Activated effector memory CD4-positive, alpha-beta T cell treated with Interleukin-2 at 50 U/mL for 16 hours (primary cell): ENCODE measurements around the gene CNTNAP2.
"Not testable (repeated sequence)": the region's sequence is repeated elsewhere in the genome, so short reads cannot be mapped to it uniquely, and the experiment has no call there.

Source experiments
- DNase-seq: peaks from one replicate; pipeline ENCODE4 v3.0.0-alpha.2; 2020

The CNTNAP2 gene

DNA sequence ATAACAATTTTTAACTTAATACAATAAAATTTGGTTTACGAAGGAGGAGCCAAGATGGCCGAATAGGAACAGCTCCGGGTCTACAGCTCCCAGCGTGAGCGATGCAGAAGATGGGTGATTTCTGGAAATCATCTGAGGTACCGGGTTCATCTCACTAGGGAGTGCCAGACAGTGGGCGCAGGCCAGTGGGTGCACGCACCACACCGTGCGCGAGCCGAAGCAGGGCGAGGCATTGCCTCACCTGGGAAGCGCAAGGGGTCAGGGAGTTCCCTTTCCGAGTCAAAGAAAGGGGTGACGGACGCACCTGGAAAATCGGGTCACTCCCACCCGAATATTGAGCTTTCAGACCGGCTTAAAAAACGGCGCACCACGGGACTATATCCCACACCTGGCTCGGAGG, 789.1 kb downstream of the CNTNAP2 start:
- DNase-seq = not testable (repeated sequence)

DNA sequence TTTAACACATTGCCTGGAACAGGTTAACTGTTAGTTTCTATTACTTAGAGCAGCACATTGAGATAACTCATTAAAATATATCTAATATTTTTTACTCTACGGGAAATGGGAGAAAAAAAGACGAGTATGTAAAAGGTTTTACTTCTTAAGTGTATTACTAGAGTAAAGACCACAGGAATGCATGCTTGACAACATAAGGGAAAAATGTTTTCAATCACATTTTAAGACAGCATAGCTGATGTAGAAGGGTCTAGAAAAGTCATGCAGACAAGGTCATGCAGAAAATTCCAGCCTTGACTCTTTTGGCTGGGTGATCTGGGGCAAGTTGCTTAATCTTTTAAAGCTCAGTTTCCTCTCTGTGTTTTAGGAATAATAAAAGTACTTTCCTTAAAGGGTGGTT, 806.2 kb downstream of the CNTNAP2 start:
- no peak for DNase-seq

DNA sequence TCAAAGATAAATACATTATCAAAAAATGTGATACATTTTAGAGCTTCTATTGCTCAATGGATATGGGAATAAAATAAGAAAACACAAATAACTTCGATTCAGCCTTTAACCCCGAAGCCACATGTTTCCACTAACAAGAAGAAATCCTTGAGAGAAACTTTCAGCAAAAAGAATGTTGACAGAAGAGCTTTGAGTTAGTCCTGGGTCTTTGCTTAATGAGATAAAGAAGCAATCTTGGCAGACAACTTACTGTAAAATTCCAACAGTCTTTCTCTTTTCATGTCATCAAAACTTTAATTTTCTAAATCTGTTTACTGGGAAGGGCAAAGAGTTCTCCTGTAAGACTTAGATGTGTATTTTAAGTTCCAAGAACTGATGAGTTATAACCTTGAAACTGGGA, 810.2 kb downstream of the CNTNAP2 start:
- no peak for DNase-seq

DNA sequence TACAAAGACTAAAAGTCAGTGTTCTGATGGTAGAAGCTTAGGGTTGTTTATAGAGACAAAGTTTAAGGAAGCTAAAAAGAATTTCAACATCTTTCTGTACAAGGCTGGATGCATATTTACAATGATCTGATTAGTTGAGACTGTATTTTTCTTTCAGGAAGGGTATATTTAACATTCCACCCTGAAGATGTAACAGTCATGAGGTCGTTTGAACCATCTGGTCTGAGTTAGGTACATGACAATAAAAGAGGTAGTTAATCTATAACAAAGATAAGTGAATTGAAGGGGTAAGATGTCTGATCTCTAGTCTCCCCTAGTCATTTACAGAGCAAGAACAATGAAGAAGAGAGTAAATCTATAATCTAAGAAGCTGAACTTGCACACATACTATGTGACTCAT, 821.2 kb downstream of the CNTNAP2 start:
- DNase-seq = no peak

DNA sequence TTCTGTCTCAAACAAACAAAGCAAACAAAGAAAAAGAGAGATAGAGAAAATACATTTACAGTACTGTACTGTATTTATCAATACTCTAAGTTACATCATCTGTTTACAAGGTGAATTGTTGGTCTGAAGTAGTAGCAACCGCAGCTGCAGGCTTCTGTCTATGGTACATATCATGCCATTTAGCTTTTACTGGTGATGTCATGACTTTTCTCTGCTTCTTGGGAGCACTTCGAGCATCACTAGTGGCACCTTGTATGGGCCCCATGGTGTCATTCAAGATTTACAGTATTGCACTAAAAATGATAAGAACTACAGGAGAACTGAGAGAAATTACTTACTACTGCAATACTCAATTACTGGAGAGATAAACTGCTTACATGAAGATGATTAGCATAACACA, 826.9 kb downstream of the CNTNAP2 start:
- DNase-seq = no peak

DNA sequence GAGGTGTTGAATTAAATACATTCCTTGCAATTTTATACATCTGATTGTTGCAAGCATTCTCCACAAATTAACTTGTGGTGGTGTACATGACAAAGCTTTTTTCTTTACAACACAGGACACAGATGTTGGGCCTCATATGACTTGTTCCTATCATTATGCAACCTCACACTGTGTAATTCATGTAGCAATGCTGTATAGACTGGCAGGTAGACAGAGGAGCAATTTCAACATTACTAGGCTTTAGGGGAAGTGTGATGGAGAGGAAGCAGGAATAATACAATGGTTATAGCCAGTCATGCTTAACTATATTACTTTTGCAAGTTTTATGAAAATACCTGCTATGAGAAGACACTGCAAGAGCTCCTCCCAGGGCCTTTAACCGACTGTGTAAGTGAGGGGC, 832.1 kb downstream of the CNTNAP2 start:
- DNase-seq = no peak

DNA sequence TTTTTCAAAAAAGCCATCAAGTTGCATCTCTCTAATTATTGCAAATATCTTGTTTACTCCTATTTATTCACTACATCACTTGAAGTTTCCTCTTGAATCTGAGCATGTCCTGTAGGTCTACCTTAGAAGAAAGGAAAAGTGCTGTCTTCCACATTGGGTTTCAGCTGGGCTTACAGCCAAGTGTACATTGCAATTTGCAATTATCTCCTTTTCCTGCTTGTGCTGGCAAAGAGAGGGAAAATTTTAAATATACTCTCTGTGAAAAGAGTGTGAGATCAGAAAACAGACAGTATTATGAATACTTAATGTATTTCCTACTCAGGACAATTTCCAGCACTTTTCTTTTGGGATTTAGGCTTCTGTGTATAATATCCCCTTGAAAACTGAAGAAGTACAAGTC, 839.7 kb downstream of the CNTNAP2 start:
- DNase-seq = no peak

DNA sequence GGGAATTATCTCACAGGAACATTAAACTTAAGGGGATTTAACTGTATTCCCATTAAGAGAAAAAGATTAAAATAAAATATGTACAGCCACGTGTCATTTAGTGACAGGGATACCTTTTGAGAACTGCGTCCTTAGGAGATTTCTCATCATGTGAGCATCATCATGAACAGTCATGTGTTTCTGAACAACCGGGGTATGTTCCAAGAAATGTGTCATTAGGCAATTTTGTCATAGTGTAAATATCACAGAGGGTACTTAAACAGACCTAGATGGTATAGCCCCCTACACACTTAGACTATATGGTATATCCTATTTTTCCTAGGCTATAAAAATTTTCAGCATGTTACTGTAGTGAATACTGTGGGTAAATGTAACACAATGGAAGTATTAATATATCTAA, 840.3 kb downstream of the CNTNAP2 start:
- DNase-seq = no peak

DNA sequence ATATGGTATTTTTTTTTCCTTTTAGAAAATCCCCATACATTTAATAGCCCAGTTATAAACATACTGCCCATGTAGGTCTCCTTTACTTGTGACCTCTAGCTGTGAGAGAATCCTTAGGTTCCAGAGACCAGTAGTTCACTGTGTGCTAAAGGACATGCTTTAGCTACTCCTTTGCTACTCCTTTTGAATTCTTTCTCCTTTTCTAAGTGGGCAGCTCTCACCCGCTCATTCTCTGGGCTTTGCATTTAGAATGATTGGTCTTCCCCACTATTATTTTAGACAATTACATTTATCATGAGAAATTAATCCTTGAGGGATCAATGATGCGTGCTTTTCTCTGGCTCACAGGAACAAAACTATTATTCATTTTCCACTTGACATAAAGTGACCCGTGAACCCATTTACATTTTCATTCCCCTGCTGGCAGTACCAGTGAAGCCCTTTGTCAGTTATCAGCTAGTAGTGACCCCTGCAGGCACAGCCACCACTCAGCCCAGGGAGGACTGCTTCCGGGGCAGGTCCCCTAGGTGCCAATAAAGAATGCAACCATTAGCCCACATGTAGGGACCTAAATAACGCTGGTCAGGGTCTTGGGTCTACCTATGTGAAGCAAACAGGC, 844.3 kb downstream of the CNTNAP2 start:
- no peak for DNase-seq

DNA sequence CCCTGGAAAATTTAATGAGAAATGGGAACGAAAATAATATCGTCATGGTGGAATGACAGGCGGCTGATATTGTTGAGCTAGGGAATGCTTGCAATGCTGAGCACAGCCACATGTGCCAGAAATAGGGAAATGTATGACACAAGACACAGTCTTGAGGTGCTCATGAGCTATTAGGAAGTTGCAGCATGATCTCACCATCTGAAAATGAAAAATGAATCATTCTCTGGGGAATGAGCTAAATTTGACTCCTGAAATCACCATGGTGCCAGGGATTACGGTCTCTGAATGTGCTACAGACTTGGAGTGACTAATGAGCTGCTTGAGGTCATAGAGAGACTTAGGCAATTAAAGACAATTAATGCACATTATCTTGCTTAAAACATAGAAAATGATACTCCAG, 845.0 kb downstream of the CNTNAP2 start:
- no peak for DNase-seq

DNA sequence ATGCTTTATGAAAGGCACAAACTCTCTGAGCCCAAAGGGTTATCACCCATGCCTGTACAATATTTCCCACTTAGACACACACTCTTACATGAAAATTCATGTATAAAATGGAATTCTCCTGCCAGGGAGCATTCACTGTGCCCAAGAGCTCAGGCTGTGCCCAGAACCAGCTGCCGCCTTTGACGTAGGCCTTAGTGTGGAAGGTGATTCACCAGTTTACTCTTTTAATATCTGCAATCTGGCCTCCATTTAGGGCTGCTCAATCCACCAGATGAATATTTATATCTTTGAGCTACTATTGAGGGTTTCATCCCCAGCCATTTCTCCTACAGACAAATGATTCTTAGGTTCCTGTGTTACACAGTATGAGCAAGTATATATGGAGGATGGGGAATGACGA, 849.7 kb downstream of the CNTNAP2 start:
- no peak for DNase-seq

DNA sequence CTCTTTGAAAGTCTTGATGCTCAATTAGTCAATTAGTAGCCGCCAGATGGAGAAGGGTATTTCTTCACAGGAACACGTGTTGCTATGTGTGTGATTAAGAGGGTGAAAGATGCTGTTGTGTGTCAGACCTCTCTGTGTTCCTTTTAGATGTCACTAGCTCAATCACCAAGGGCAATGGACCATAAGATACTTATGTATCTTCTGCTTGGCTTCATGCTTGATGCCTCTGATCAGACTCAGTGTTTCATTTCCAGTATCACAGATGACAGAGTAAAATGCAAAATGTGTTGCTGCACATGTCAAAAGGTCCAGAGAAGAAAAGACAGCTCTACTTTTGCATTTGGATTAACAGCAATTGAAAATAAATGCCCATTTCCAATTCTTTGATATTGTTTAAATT, 865.9 kb downstream of the CNTNAP2 start:
- DNase-seq = no peak

DNA sequence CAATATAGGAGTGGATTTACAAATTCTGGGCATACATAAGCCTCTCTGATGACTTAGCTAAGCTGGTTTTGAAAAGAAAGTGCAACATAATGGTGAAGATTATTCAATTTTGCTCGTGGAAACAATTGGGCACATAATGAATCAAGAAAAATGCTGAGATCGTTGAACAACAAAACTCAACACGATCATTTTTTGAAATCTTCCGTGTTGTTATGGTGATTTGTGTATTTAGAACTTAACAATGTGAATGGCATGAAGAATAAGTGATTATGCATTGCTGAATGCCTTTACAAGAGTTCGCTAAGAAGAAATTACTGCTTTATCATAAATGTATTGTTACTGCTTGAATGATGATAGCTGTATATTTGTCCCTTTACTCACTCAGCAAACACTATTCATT, 875.0 kb downstream of the CNTNAP2 start:
- no peak for DNase-seq

DNA sequence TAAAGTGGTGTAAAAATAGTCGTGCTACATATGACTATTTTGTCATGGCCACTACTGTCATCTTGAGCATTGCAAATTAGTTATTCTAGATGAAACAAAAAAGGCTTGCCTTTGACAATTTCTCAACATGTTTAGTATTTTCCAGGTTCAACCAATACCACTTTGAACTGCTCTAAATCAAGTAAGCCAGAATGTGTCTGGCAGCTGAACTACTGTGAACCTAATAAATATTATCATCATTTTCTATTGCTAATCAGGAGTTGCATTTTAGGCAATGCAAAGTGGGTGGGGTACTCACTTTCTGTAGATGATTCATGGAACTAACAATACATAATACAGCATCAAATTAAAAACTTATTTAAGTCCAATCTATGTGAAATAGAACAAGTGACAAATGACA, 877.2 kb downstream of the CNTNAP2 start:
- no peak for DNase-seq

DNA sequence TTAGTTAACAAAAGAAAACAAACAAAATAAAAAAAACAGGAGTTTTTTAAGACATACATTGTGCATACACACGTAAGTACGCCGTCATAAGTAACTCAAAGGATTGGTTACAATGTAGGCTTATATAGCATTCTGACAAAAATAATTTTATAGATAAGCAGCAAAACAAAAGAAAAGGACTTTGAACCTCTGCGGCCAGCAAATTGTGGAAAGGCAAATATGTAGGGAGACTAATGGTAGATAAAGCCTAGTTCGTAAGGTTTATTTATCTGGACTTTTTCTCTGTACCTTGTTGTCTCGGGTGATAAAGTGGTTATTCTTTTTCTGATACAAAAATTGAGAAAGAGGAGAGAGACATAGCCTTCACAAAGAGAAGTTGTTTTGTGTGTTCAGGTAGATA, 891.9 kb downstream of the CNTNAP2 start:
- DNase-seq = no peak

DNA sequence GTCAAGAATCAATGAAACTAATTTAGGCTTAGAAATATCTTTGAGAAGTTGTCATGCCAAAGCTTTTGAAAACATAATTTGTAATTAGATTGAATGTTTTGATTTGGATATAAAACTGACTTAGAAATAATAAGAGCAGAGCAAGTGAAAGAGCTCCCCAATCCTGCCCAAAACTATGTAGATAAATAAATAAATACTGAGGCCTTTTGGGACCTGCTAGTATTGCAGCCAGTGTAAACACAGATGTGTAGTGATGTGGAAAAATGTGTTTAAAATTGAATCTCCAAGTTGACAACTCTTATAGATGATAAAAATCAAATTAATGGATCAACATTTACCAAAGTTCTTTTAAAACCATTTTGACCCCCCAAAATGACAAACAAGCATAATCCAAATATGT, 896.1 kb downstream of the CNTNAP2 start:
- no peak for DNase-seq

DNA sequence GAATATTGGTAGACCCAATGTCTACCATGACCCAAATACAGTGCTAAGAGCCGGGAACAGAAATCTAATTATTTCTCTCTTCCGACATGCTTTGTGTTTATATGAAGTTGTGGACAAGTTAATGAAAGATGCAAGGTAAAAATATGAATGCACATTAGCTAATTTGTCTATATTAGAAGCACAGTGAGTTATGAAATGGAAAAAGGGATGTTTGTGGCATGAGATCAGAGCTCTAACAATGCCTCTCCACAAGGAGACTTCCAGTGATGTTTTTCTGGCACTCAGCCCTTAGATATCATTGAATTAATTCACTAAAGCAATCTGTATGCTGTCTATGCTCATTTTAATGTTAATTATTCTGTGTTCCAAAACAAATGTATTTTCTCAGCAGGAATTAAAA, 897.2 kb downstream of the CNTNAP2 start:
- no peak for DNase-seq

DNA sequence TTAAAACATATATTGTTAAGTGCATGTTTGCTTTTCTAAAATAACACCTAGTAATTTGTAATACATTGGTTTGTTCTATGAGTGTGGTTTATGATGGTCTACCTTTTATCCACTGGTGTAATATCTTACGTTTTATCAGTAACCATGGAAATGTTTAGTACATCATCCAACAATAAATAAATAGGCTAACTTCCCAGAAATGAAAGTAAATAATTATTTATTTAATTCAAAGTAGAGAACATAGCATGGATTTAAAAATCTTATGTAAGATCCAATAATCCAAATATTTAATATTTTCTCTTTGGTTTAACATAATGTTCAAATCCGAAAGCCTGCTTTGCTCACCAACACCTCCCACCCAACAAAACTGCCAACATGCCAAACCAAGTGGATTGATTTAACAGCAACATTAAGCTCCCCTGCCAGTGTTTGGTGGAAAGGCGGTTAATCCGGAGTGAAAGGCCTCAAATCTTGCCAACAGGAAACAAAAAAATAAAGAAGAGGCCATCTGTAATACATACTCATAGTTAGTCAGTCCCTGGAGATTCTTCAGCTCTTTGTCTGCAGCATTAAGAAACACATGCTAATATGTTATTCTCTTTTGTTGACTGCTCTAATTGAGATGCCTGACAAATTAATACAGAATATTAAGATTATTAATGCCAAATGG, 897.8 kb downstream of the CNTNAP2 start:
- DNase-seq = no peak

DNA sequence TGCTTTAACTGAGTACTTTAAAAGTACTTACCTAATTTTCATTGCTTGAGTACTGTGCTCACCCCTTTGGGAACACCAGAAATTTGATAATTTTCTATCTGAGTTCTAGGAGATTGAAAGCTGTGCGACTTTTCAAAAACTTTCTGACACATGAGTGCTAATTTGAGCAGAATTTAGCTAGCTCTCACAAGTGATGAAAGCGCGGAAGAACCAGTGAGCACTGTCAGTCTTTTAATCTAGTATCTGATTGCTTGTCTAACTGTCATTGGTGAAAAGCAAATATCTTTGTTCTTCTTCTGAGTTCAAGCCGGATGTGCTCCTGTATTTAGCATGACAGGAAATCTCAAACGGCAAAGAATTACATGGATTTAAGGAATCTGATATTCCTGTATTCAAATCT, 899.4 kb downstream of the CNTNAP2 start:
- DNase-seq = no peak

DNA sequence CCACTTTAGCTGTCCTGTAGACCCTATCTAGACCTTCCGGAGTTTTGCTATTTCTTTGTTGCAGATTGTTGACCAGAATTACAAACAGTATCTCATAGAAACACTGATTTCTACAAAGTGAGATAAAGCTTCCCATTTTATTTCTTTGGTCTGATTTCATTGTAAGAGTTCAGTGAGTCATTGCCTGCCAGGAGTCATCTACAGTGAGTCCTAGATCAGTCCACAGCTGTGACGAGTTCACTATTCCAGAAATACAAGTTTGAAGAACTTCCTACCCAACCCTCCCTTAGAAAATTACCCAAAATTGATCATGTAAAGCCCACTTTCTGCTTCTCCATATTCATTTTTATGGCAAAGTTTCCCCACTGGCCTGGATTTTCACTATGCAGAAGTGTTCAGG, 905.5 kb downstream of the CNTNAP2 start:
- DNase-seq = no peak

DNA sequence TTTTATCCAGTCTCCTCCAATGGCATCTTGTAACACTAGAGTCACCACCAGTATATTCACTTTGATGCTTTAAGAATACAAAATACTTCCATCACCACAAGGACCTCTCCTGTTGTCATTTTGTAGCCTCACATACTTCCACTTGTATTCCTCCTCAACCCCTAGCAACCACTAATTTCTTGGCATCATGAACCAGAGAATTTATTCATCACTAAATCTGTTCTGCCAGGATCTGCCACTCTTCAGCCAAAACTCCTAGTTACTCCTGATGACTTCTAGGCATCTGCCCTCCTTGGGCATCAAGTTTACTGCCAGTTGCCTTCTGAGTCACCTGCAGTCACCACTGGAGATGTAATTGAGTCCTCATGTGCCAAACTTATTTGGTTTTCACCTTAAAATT, 906.8 kb downstream of the CNTNAP2 start:
- DNase-seq = no peak

DNA sequence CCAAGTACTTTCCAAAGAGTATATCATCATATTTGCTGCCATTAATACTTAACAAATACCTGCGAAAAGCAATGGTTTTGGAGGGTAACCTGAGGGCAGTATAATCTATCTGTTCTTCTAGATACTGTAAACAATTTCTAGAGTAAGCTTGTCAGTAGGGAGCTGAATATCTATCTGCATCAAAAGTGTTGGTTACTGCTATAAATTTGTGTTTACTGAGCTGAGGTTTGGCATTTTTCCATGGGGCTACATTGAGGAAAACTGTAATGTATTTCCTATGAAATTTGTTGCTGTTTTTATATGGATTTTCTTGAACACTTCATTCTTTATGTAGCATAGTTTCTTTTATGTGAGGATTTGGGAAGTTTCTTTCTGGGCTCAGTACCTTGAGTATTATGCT, 913.4 kb downstream of the CNTNAP2 start:
- no peak for DNase-seq

DNA sequence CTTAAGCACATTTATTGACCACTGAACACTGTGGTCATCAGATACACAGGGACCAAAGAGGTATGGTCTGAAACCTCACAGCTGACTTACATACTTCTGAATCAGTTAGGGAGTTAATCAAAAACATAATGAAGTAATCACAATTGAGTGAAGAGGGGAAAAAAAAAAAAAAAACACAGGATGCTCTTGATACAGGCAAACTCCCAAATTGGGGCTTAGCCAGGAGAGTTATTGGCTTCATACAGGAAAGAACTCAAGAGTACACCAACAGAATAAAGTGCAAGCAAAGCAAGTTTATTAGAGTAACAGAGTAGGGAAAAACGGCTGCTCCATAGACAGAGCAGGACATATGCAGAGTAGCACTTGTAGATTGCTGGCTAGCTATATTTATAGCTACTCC, 917.0 kb downstream of the CNTNAP2 start:
- DNase-seq = no peak

DNA sequence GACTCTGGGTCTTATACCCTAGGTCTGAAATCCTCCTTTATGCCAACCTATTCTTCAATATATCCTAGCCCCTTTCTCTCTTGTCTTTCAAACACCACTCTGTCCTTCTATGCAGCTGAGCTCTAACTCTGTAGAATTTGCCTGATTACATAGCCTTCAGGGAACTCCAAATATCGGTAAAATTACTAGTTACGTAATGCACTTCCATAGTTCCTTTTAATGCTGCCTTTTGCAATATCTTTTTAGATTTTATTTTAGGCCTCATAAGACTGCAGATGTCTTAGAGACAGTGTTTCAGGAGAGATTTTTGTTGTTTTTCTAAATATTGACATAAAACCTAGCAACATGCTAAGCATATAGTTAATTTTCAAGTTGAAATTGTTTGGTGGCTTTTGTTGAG, 924.8 kb downstream of the CNTNAP2 start:
- no peak for DNase-seq

DNA sequence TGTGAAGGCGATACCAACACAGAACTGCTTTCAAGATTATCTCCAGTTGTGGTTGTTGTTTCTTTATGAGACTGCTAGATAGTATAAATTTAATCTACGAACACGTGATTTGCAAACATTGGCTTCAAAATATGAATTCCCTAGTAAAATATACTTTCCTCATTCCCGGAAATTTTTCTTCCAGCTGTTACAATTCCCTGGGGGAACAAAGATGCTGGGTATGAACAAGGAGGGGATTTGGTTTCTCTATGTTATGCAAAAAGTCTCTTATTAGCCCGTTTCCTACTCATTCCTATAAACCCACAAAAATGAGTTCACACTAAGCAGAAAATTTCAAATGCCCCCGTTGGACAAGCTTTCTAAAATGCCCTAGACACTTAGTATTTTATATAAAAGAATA, 928.3 kb downstream of the CNTNAP2 start:
- no peak for DNase-seq
